Neural progenitor cell (in vitro differentiated cells): ENCODE measurements around the gene TOP2A. TPM values are rescaled to one million over a fixed set of nuclear protein-coding genes. Genes with fewer than 3 reads are reported as not detected.

Experiments used
- DNase-seq: peaks from one replicate; pipeline ENCODE4 v3.0.0-alpha.2; 2016; ENCODE audit warnings: low spot score
- H2AFZ ChIP-seq: fragments of 200-600 bp; sonication (generic); replicated peaks from 2 replicates; pipeline ENCODE4 v1.6.1; 2016; ENCODE audit warnings: antibody characterized with exemption
- H3F3A ChIP-seq: fragments of 200-600 bp; sonication (generic); 2 replicates; pipeline ENCODE4 v1.6.1; 2016; ENCODE audit warnings: antibody characterized with exemption, low read depth
- H3K27ac ChIP-seq: fragments of 200-600 bp; sonication (generic); 2 replicates; pipeline ENCODE4 v1.5.1; 2016; ENCODE audit warnings: mild to moderate bottlenecking
- H3K27me3 ChIP-seq: fragments of 200-600 bp; sonication (generic); 2 replicates; pipeline ENCODE4 v1.6.1; 2016; ENCODE audit warnings: mild to moderate bottlenecking, moderate library complexity
- H3K36me3 ChIP-seq: fragments of 200-600 bp; sonication (generic); 2 replicates; pipeline ENCODE4 v1.5.1; 2016
- H3K4me1 ChIP-seq: fragments of 200-600 bp; sonication (generic); 2 replicates; pipeline ENCODE4 v1.6.1; 2016; ENCODE audit warnings: mixed run types
- H3K4me2 ChIP-seq: fragments of 200-600 bp; sonication (generic); 2 replicates; pipeline ENCODE4 v1.6.1; 2016
- H3K4me3 ChIP-seq: fragments of 200-600 bp; sonication (generic); 2 replicates; pipeline ENCODE4 v1.5.1; 2016
- H3K79me2 ChIP-seq: fragments of 200-600 bp; sonication (generic); 2 replicates; pipeline ENCODE4 v1.6.1; 2016; ENCODE audit warnings: low read depth
- H3K9ac ChIP-seq: fragments of 200-600 bp; sonication (generic); 2 replicates; pipeline ENCODE4 v1.6.1; 2016
- H3K9me3 ChIP-seq: fragments of 200-600 bp; sonication (generic); 2 replicates; pipeline ENCODE4 v1.5.1; 2016; ENCODE audit warnings: low read depth
- H4K20me1 ChIP-seq: fragments of 200-600 bp; sonication (generic); 2 replicates; pipeline ENCODE4 v1.6.1; 2016; ENCODE audit warnings: low read depth
- H3K27ac Mint-ChIP-seq: 3 replicates; pipeline ENCODE4 v1.8.0; 2021; ENCODE audit warnings: mixed read lengths
- H3K27me3 Mint-ChIP-seq: 2 replicates; pipeline ENCODE4 v1.8.0; 2022; ENCODE audit warnings: low read depth, mild to moderate bottlenecking, inconsistent platforms, moderate library complexity, mixed read lengths; ENCODE audit not compliant: insufficient read depth
- H3K36me3 Mint-ChIP-seq: 3 replicates; pipeline ENCODE4 v1.8.0; 2021; ENCODE audit warnings: mixed read lengths
- H3K4me1 Mint-ChIP-seq: 3 replicates; pipeline ENCODE4 v1.8.0; 2021; ENCODE audit warnings: mixed read lengths
- H3K4me3 Mint-ChIP-seq: 3 replicates; pipeline ENCODE4 v1.8.0; 2021; ENCODE audit warnings: mild to moderate bottlenecking, moderate library complexity, mixed read lengths
- H3K9me3 Mint-ChIP-seq: 3 replicates; pipeline ENCODE4 v1.8.0; 2020; ENCODE audit warnings: mixed read lengths
- CTCF ChIP-seq: fragments of 200-600 bp; sonication (generic); IDR thresholded peaks from 2 replicates; pipeline ENCODE4 v1.5.1; 2017; ENCODE audit warnings: antibody characterized with exemption, mild to moderate bottlenecking
- EZH2 ChIP-seq: fragments of 200-600 bp; sonication (generic); IDR thresholded peaks from 2 replicates; pipeline ENCODE4 v1.6.1; 2017; ENCODE audit warnings: antibody characterized with exemption, mild to moderate bottlenecking, moderate library complexity
- EZH2phosphoT487 ChIP-seq: fragments of 200-600 bp; sonication (generic); IDR thresholded peaks from 2 replicates; pipeline ENCODE4 v1.6.1; 2017; ENCODE audit warnings: antibody characterized with exemption
- total RNA-seq: library from RNA; depleted of rRNA; stranded (reverse); fragments of >200 nt; gene quantifications from 2 replicates; pipeline ENCODE4 v1.2.3, GENCODE V29; 2015; ENCODE audit warnings: low replicate concordance

Gene TOP2A
- total RNA-seq, 1 donor from 2014 or later, result 968 TPM

DNA sequence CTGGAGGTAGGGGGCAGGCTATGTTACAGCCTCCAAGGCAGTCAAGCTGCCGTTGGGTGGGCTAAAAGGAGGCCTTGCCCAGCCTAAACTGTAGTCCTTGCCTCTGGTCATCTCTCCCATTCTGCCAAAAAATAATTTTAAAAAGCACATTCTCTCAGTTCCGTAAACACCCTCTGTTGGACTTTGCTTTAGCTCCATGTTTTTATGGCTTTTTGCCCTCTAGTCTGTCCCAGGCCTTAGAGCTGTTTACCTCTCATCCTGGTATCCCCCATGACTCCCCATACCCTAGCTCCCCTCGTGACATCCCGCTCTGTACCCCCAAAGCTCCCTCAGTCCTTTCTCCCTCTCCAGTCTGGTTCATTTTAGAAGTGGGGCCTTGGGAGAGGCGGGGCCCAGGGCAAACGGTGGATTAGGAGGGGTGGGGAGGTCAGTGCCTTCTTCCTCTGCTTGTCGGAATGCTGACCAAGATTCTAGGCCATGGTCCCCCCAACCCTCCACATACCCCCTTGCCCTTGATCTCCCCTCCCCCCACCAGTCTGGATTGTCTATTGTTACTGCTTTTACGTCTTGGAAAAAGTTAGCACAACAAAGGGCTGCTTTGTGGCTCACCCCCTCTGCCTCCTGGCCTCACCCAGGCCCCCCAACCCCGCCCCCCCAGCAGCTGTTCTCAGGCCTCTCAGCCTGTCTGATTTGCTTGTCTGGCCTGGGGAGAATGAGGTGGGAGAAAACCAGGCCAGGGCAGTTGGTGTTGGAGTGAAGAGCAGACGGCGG lies 71.5 kb downstream of the TOP2A start:
- Histone ChIP-seq H3F3A (peaks cover 39% of the 10 kb centered on the region), H3K36me3 (no peaks in the 10 kb centered on the region), H3K27ac (no peak overlapping the region), H3K4me1 (peaks cover 76% of the 10 kb centered on the region), H2AFZ (no peak overlapping the region), H3K9me3 (no peaks in the 10 kb centered on the region), H3K4me3 (no peak overlapping the region), H4K20me1 (peaks cover 85% of the 10 kb centered on the region), H3K27me3 (peaks cover 52% of the 10 kb centered on the region), H3K9ac (no peak overlapping the region), H3K4me2 (peak overlapping the region; percentile 98), H3K79me2 (no peaks in the 10 kb centered on the region)
- no peak for DNase-seq
- H3K4me3 Mint-ChIP-seq, result peak overlapping the region; percentile 78
- no peak for TF ChIP-seq EZH2
- no peak for TF ChIP-seq CTCF
- TF ChIP-seq EZH2phosphoT487, result no peak
- peaks cover 76% of the 10 kb centered on the region for H3K4me1 Mint-ChIP-seq
- no peaks in the 10 kb centered on the region for H3K9me3 Mint-ChIP-seq
- H3K27ac Mint-ChIP-seq, result no peak overlapping the region
- peaks cover 9% of the 10 kb centered on the region for H3K27me3 Mint-ChIP-seq
- peaks cover 4% of the 10 kb centered on the region for H3K36me3 Mint-ChIP-seq

DNA sequence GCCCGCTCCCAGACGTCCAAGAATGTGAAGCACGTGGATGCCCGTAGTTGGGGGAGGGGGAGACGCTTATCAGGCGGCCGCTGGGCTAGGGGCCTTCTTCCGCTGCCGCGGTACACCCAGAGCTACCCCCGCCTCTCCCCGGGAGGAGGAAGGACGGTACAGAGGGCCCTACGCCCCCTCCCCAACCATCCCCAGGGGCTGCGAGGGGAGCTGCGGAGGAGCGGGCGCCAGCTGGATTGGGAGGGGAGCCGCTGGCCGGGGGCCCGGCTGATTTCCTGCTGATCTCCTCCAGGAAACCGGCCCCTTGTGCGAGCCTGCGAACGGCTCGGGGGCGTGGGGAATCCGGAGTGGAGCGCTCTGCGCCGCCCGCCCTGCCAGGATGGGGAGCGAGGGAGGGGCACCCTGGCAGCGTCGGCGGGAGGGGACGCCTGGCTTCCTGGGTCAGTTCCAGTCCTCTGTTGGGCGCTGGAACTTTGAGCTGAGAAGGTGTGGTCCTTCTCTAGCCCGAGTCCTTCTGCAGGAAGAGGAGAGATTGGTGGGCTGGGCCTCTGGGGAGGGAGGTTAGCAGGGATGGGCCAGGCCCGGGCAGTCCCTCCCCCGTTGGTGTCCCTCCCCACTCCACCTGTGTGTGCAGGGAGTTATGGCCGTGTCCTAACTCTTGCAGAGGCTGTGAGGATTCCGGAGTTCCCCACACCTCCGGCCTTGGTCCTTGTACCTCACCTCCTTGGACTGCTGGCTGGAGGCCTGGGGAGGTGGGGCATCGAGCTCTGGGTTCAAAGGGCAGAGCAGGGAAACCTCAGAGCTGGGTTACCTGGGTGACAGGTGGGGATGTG lies 72.3 kb downstream of the TOP2A start:
- Mint-ChIP-seq H3K4me1 (peaks cover 74% of the 10 kb centered on the region), H3K27me3 (peaks cover 9% of the 10 kb centered on the region), H3K36me3 (peaks cover 4% of the 10 kb centered on the region), H3K27ac (no peak overlapping the region), H3K4me3 (peak overlapping the region; percentile 78), H3K9me3 (no peaks in the 10 kb centered on the region)
- peak overlapping the region; percentile 60 for H3K4me3 ChIP-seq
- H3K27me3 ChIP-seq, result peaks cover 60% of the 10 kb centered on the region
- no peaks in the 10 kb centered on the region for H3K36me3 ChIP-seq
- H3K4me2 ChIP-seq, result peak overlapping the region; percentile 98
- no peak for TF ChIP-seq CTCF
- TF ChIP-seq EZH2, result no peak
- no peak for TF ChIP-seq EZH2phosphoT487
- H3K79me2 ChIP-seq, result no peaks in the 10 kb centered on the region
- H3F3A ChIP-seq, result peaks cover 47% of the 10 kb centered on the region
- DNase-seq, result peak; percentile 90
- no peaks in the 10 kb centered on the region for H3K9me3 ChIP-seq
- peak overlapping the region; percentile 81 for H2AFZ ChIP-seq
- peaks cover 88% of the 10 kb centered on the region for H4K20me1 ChIP-seq
- no peak overlapping the region for H3K9ac ChIP-seq
- peaks cover 75% of the 10 kb centered on the region for H3K4me1 ChIP-seq
- H3K27ac ChIP-seq, result no peak overlapping the region

DNA sequence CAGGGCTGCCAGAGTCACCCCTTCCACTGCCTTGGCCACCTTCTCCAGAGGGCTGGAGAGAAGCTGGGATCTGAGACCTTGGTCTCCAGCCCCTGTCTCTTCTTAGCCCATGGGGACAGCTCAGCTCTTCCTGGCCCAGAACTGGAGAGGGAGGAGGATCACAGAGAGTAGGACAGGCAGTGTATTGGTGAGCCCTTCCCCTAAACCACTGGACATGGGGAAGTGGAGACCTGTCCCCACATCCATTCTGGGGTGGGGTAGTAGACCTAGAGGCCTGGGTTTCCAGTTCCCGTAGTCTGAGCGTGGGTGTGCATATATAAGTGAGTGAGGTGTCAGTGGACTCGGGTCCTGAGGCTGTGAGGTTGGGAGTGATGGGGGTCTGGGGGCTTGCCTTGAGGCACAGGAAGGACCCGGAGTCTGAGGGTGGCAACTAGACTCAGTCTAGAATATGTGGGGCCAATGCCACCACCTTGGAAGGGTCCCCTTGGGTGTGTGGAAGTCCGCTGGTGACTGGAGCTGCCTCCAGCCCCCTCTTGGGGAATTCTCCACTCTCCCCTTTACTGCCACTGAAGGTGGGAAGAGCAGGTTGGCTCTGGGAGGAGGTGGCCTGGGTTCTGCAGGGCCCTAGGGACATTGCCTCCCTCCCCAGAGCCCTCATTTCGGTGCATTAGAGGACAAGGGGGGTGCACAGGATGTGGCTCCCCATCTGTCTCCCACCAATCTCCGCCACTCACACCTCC lies 73.1 kb downstream of the TOP2A start:
- H3K27me3 Mint-ChIP-seq, result peaks cover 9% of the 10 kb centered on the region
- peak overlapping the region; percentile 78 for H3K4me3 Mint-ChIP-seq

More for the DNA sequence above, 73.1 kb downstream of the TOP2A start:
- H3K4me3 ChIP-seq, result peak overlapping the region; percentile 60
- peaks cover 68% of the 10 kb centered on the region for H3K4me1 ChIP-seq
- no peak for DNase-seq
- no peak overlapping the region for H2AFZ ChIP-seq
- TF ChIP-seq EZH2 (no peak), CTCF (no peak), EZH2phosphoT487 (no peak)
- no peaks in the 10 kb centered on the region for H3K9me3 ChIP-seq
- Mint-ChIP-seq H3K4me1 (peaks cover 68% of the 10 kb centered on the region), H3K36me3 (peaks cover 4% of the 10 kb centered on the region), H3K27ac (no peak overlapping the region), H3K9me3 (no peaks in the 10 kb centered on the region)
- peak overlapping the region; percentile 98 for H3K4me2 ChIP-seq
- H3K9ac ChIP-seq, result no peak overlapping the region
- peaks cover 68% of the 10 kb centered on the region for H3K27me3 ChIP-seq
- no peaks in the 10 kb centered on the region for H3K36me3 ChIP-seq
- H3F3A ChIP-seq, result peaks cover 49% of the 10 kb centered on the region
- H3K27ac ChIP-seq, result no peak overlapping the region
- H3K79me2 ChIP-seq, result no peaks in the 10 kb centered on the region
- peaks cover 89% of the 10 kb centered on the region for H4K20me1 ChIP-seq
